GM18907 (cell line): Measurements from ENCODE around the gene NOP14.
A peak's percentile ranks its signal among the peaks of the same experiment; 100 is the strongest.
"Not testable (repeated sequence)": the region's sequence is repeated elsewhere in the genome, so short reads cannot be mapped to it uniquely, and the experiment has no call there.

Source experiments
- ATAC-seq: cut with Tn5 transposase; IDR thresholded peaks from one replicate; pipeline ENCODE4 v1.9.1; 2021; ENCODE audit warnings: mild to moderate bottlenecking, moderate library complexity; ENCODE audit not compliant: unreplicated experiment

NOP14 gene

GRCh38 chr4:2962614-2963174 lies 512 bp downstream of the NOP14 start:
- peak; percentile 36 for ATAC-seq

- ATAC-seq: no peak
Observed at GRCh38 chr4:2961811-2962441, 1.3 kb downstream of the NOP14 start.

GRCh38 chr4:2961421-2961810 lies 1.8 kb downstream of the NOP14 start:
- ATAC-seq: no peak

- not testable (repeated sequence) for ATAC-seq
Observed at GRCh38 chr4:2960450-2960849, 2.8 kb downstream of the NOP14 start.

GRCh38 chr4:2958446-2958845 lies 4.8 kb downstream of the NOP14 start:
- no peak for ATAC-seq

DNA sequence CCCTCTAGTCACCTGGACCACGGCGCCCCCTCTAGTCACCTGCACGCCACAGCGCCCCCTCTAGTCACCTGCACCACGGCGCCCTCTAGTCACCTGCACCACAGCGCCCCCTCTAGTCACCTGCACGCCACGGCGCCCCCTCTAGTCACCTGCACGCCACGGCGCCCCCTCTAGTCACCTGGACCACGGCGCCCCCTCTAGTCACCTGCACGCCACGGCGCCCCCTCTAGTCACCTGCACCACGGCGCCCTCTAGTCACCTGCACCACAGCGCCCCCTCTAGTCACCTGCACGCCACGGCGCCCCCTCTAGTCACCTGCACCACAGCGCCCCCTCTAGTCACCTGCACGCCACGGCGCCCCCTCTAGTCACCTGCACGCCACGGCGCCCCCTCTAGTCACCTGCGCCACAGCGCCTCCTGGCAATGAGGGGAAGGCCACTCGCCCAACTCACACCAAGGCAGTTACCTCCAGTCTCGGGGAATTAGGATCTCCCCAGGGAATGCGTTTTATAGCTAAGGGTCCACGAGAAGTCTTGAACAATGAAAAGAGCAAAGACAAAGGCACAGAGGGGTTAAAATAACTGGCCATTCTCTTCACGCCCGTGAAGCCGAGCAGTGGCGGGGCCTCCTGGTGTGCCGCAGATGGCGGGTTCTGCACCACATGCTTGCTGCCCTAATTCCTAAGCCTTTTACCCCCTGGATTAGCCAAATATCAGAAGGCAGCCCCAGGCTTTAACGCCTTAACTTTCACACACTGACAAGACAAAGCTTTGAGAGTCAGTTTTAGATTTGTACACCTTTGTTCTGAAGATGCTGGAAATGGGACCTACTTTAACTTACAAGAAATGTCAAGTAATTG lies 7.8 kb downstream of the NOP14 start:
- ATAC-seq: not testable (repeated sequence)

- ATAC-seq: peak; percentile 56
Observed at GRCh38 chr4:2954358-2955185, 8.6 kb downstream of the NOP14 start.

GRCh38 chr4:2953496-2953895 lies 9.7 kb downstream of the NOP14 start:
- no peak for ATAC-seq

- no peak for ATAC-seq
Observed at GRCh38 chr4:2950221-2950989, 12.8 kb downstream of the NOP14 start.

DNA sequence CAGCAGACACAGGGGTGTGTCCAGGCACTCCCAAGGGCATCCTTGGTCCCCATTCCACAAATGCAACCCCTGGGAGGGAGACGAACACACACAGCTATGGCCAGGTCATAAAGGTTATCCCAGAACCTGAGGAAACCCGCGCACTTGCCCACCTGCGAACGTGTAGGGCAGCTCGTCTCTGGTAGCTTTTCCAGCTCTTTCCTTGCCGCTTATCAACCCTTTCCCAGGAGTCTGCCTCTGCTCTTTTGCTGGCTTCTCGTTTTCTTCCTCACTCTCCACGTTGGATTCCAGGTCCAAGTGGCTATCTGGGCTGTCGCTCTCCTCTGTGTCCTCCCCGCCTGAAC lies 13.5 kb downstream of the NOP14 start:
- no peak for ATAC-seq

- ATAC-seq: no peak
Observed at GRCh38 chr4:2948895-2949781, 14.1 kb downstream of the NOP14 start.

- no peak for ATAC-seq
Observed at GRCh38 chr4:2947926-2948325, 15.3 kb downstream of the NOP14 start.

DNA sequence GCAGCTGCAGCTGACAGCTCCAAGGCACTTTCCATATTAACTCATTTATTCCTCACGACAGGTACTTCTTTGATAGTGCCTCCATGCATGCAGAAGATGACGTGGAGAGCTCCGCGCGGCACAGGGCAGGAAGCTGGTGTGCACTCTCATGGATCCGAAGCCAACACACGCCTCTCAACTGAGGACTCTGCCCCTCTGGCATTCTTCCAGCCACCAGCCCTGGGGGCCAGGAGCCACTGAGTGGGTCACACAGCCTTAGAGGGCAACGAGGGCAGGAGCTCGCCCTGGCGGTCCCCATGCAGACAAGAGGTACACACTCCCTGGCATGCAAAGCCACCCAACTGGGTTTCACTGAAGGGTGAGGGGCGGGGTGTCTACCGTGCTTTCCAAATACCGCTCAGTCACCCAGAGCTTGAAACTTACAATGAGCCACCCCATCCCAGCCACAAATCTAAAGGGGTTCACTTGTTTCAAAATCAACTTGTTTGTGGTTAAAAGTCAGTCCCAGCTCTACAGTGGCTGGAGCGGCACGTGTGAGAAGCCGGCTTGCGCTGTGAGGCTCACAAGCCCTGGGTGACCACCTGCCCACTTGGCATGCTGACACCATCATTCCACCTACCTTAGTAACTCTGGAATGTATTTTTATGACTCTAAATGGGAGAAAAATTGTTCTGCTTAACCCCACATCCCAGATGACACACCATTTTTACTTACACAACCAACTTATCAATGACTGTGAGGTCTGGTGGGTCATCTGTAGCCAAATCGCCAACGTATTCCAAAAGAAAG lies 16.2 kb downstream of the NOP14 start:
- no peak for ATAC-seq

DNA sequence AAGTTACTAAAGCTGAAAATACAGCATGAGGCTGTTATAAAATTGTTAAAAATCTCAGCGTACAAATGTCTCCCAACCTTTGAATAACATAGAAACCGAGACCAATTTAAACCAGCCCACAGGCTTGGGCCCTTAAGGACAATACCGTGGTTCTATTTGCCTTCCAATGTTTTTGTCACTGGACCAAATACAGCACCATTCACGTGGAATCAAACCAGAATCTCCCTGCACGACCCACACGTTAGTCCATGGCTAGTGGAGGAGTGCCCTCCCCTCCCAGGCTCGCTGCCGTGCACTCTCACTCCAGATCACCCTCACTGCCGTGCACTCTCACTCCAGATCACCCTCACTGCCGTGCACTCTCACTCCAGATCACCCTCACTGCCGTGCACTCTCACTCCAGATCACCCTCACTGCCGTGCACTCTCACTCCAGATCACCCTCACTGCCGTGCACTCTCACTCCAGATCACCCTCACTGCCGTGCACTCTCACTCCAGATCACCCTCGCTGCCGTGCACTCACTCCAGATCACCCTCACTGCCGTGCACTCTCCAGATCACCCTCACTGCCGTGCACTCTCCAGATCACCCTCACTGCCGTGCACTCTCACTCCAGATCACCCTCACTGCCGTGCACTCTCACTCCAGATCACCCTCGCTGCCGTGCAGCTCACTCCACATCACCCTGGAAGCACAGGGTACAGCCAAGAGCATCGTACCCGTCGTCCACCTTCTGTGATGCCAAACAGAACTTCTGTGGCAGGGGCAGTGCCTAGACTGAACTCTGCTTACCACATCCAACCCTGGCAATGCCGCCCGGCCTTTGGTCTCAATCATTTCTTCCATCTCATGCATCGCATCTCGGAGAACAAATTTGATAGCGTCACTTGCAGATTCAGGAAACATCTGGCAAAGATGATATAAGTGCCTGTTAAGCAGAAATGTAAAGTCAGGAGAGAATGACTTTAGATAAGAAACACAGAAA lies 17.3 kb downstream of the NOP14 start:
- not testable (repeated sequence) for ATAC-seq

DNA sequence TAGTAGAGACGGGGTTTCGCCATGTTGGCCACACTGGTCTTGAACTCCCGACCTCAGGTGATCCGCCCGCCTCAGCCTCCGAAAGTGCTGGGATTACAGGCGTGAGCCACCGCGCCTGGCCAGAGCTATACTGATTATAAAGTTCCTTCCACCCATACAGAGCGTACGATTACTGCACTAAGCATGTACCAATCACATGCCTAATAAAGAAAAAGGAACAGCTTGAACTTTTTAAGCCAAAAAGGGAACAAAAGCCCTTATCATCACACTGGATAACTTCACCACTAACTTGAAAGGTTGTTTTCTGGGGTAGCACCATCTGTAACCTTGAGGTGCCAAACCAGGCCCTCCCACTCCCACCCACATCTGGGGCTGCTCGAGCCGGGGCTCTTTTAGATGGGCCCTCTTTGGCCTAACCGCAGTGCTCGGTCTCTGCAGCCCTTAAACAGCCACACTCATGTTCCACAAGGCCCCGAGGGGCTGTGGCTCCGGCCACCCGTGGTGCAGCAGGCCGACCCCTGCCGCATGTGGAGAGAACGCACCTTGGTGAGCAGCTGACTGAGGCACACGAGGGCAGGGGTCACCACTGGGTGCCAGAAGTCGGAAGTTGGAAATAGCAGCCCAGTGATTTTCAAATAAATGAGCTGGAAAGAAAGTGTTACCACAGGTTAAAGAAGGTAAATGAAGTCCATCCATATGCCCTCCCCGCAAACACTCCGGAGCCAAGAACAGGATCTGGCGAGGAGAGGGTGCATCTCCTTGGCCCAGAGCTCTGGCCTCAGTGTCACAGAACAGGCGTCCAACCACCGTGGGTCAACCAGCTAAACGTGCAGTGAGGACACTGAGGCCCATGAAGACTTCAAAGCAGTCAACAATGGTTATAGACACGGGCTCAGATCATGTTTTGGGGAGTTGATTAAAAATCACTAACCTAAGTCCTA lies 18.4 kb downstream of the NOP14 start:
- ATAC-seq: no peak

GRCh38 chr4:2944091-2944482 lies 19.1 kb downstream of the NOP14 start:
- no peak for ATAC-seq
